ENCODE data around the gene CNMD.
"Not testable (repeated sequence)": the region's sequence is repeated elsewhere in the genome, so short reads cannot be mapped to it uniquely, and the experiment has no call there.

Gene CNMD

GRCh38 chr13:52703482-52703881 is 36.1 kb downstream of the CNMD start:
- DNase-seq (ENCODE audit: low read depth, low spot score): no peak
- H3K4me3 ChIP-seq (ENCODE audit: low read length): no peak overlapping the region

DNA sequence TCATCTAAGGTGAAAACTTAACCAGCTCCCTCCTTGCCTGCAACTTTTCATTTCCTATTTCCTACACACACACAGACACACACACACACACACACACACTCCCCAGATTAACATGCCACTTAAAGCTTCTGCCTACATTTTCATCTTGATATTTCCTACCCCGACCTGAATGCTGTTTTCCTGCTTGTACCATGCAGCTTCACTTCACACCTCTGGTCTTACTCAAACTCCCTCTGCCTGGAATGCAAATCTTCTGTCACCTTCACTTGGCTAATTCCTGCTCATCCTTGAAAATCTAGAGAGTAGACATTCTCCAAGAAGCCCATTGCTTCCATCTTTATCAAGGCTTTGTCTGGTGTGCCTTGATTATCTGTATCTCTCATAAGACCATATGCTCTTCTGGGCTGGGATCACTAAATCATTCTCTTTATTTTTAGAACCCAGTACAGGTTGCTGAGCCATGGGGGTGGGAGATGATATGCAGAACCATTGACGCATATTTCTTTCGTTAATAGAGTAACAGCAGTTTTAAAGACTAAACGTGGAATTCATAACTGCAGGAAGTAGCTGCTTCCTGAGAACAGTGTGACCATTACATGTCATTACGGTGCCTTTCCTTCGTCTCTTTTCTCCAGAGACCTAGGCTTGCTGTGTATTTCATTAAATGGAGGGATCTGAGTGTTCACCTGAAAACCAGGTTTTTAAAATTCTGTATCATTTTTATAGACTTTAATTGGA is 37.7 kb downstream of the CNMD start:
- H3K4me3 ChIP-seq (ENCODE audit: low read length): no peak overlapping the region
- DNase-seq (ENCODE audit: low read depth, low spot score): no peak

- no peak overlapping the region for H3K4me3 ChIP-seq (ENCODE audit: low read length)
- no peak for DNase-seq (ENCODE audit: low read depth, low spot score)
Observed at GRCh38 chr13:52696566-52696965, 43.1 kb downstream of the CNMD start.

- peak; percentile 59 for DNase-seq (ENCODE audit: low read depth, low spot score)
- no peak overlapping the region for H3K4me3 ChIP-seq (ENCODE audit: low read length)
Observed at GRCh38 chr13:52695856-52696255, 43.8 kb downstream of the CNMD start.

DNA sequence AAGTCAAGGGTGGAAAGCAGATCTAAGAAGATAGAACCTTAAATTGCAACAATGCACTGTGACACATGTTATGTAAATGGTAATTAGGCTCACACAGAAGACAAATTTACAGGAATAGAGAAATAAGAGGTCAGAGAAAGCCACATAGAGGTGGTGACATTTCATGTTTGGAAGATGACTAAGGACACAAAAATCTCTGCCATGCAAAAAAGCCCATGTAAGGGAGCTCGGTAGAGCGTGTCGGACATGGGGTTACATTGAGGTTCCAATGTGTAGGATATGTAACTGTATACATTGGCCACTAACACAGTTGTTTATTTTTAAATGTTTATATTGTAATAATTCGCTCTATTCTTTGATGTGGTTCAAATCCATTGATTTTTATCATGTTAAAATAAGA is 53.2 kb downstream of the CNMD start:
- H3K4me3 ChIP-seq (ENCODE audit: low read length): no peak overlapping the region
- DNase-seq (ENCODE audit: low read depth, low spot score): no peak

DNA sequence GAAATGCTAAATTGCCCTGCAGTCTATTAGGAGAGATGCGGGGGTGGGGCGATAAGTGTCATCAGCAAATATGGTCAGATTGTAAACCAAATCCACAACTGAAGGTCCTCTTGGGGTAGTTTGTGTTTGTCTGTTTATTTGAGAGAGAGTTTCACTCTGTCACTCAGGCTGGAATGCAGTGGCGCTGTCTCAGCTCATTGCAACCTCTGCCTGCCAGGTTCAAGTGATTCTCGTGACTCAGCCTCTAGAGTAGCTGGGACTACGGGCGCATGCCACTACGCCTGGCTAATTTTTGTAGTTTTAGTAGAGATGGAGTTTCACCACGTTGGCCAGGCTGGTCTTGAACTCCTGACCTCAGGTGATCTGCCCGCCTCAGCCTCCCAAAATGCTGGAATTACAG is 53.8 kb downstream of the CNMD start:
- not testable (repeated sequence) for H3K4me3 ChIP-seq (ENCODE audit: low read length); DNase-seq (ENCODE audit: low read depth, low spot score)

DNA sequence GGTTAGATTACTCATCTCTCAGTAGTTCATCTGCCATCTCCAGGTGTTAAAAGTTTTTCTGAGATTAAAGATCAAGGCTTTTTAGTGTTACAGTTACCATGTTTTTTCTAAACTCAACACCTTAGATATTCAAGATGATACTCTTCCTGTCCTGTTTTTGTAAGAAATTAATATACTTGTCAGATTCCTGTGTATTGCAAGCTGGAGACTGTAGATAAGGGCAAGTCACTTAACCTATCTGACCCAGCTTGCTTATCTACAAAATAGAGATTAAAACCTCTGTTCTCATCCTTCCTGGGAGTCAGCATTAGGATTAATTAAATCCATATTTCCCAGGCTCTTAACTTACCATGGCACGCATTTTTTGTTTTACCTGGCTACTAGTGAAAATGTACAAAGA is 61.8 kb downstream of the CNMD start:
- H3K4me3 ChIP-seq (ENCODE audit: low read length): no peak overlapping the region
- DNase-seq (ENCODE audit: low read depth, low spot score): peak; percentile 8

GRCh38 chr13:52673465-52673864 is 66.2 kb downstream of the CNMD start:
- no peak overlapping the region for H3K4me3 ChIP-seq (ENCODE audit: low read length)
- DNase-seq (ENCODE audit: low read depth, low spot score): no peak

DNA sequence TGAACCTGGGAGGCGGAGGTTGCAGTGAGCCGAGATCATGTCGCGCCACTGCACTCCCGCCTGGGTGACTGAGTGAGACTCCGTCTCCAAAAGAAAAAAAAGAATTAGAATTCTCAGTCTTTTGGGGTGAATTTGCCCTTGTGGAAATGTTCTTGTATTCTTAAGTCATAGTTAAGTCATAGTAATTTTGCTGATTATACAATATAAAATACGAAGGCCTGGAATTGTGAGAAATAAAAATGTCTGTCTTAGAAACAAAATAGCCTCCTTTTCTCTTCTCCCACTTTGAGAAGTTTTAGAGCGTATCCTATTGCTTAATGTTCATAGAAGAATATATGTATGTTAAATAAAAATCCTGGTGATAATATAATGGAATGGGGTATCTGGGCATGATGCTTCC is 68.9 kb downstream of the CNMD start:
- no peak for DNase-seq (ENCODE audit: low read depth, low spot score)
- no peak overlapping the region for H3K4me3 ChIP-seq (ENCODE audit: low read length)

- H3K4me3 ChIP-seq (ENCODE audit: low read length): no peak overlapping the region
- no peak for DNase-seq (ENCODE audit: low read depth, low spot score)
Observed at GRCh38 chr13:52669677-52670076, 69.9 kb downstream of the CNMD start.

DNA sequence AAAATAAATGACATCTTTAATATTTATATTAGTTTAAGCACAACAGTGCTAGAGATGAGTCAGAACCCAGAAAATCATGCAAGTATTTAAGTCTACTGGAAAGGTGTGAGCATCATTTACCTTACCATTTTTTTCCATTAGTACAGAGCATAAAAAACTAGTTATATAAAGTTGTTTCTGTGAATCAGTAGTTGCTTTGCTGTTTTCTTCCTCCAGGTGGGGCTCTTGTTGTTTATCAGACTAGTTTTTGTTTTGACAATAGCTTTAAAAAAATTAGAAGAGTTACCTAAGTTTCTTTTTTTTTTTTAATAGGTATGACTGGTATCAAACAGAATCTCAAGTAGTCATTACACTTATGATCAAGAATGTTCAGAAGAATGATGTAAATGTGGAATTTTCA is 74.3 kb downstream of the CNMD start:
- DNase-seq (ENCODE audit: low read depth, low spot score): peak; percentile 21
- no peak overlapping the region for H3K4me3 ChIP-seq (ENCODE audit: low read length)

DNA sequence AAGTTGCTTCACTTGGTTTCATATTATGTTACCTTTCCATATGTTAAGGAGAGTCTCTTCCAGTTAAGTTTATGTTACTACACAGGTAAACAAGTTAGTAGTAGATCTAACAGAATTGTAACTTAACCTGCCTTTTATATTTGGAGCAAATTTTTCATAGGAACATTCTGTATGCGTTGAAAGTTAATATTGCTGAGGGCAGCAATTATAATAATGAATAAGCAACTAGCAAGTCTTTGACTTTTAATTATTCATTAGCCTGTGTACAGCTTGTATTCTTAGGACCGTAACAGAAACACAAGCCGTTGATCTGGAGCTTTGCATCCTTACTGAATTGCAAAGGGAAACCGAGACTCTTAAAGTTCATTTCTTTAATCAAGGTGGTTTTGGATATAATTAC is 75.3 kb downstream of the CNMD start:
- no peak for DNase-seq (ENCODE audit: low read depth, low spot score)
- H3K4me3 ChIP-seq (ENCODE audit: low read length): no peak overlapping the region

GRCh38 chr13:52659340-52659739 is 80.3 kb downstream of the CNMD start:
- DNase-seq (ENCODE audit: low read depth, low spot score): no peak

More at GRCh38 chr13:52659340-52659739, 80.3 kb downstream of the CNMD start:
- no peak overlapping the region for H3K4me3 ChIP-seq (ENCODE audit: low read length)
